OCI-LY1 (cell line): ENCODE results near the gene SEC22C.

Source experiments
- H2AFZ ChIP-seq: fragments of 200-600 bp; sonication (generic), shearing (Covaris generic); 2 replicates; pipeline ENCODE4 v1.6.0; 2014; ENCODE audit warnings: antibody characterized with exemption, mild to moderate bottlenecking, low read length
- H3F3A ChIP-seq: fragments of 200-600 bp; sonication (generic), shearing (Covaris generic); 2 replicates; pipeline ENCODE4 v1.6.0; 2014; ENCODE audit warnings: mild to moderate bottlenecking, antibody characterized with exemption, low read length, moderate library complexity; ENCODE audit not compliant: insufficient read depth
- H3K27ac ChIP-seq: fragments of 200-600 bp; sonication (generic); 2 replicates; pipeline ENCODE4 v1.5.1; 2014; ENCODE audit warnings: low read length, mixed run types, mild to moderate bottlenecking, low read depth; ENCODE audit not compliant: poor library complexity, severe bottlenecking
- H3K27me3 ChIP-seq: fragments of 200-600 bp; sonication (generic); 2 replicates; pipeline ENCODE4 v1.6.0; 2014; ENCODE audit warnings: antibody characterized with exemption, mild to moderate bottlenecking, low read length, moderate library complexity; ENCODE audit not compliant: insufficient read depth
- H3K36me3 ChIP-seq: fragments of 200-600 bp; sonication (generic); 2 replicates; pipeline ENCODE4 v1.6.1; 2014; ENCODE audit warnings: mild to moderate bottlenecking, antibody characterized with exemption, low read length, moderate library complexity, mixed read lengths; ENCODE audit not compliant: insufficient read depth
- H3K4me1 ChIP-seq: fragments of 200-600 bp; sonication (generic); 2 replicates; pipeline ENCODE4 v1.5.1; 2014; ENCODE audit warnings: mild to moderate bottlenecking, low read length, moderate library complexity; ENCODE audit not compliant: insufficient read depth, severe bottlenecking
- H3K4me2 ChIP-seq: fragments of 200-600 bp; sonication (generic), shearing (Covaris generic); 2 replicates; pipeline ENCODE4 v1.6.1; 2014; ENCODE audit warnings: low read length
- H3K4me3 ChIP-seq: fragments of 200-600 bp; sonication (generic); 2 replicates; pipeline ENCODE4 v1.5.1; 2014; ENCODE audit warnings: low read length, low read depth, mild to moderate bottlenecking, mixed read lengths; ENCODE audit not compliant: poor library complexity, severe bottlenecking
- H3K79me2 ChIP-seq: fragments of 200-600 bp; shearing (Covaris generic); 2 replicates; pipeline ENCODE4 v1.6.1; 2016; ENCODE audit warnings: mixed run types, low read length, mixed read lengths; ENCODE audit not compliant: insufficient read depth
- H3K9ac ChIP-seq: fragments of 200-600 bp; sonication (generic), shearing (Covaris generic); 2 replicates; pipeline ENCODE4 v1.6.1; 2014; ENCODE audit warnings: mild to moderate bottlenecking, low read length, mixed read lengths
- H3K9me2 ChIP-seq: fragments of 200-600 bp; sonication (generic), shearing (Covaris generic); 2 replicates; pipeline ENCODE4 v1.6.1; 2014; ENCODE audit warnings: low read depth, mild to moderate bottlenecking, low read length, mixed read lengths
- H3K9me3 ChIP-seq: fragments of 200-600 bp; shearing (Covaris generic); 2 replicates; pipeline ENCODE4 v1.6.1; 2014; ENCODE audit warnings: low read length, mixed read lengths
- H4K20me1 ChIP-seq: fragments of 200-600 bp; sonication (generic), shearing (Covaris generic); 2 replicates; pipeline ENCODE4 v1.6.0; 2016; ENCODE audit warnings: mild to moderate bottlenecking, low read length; ENCODE audit not compliant: insufficient read depth
- EZH2 ChIP-seq: fragments of 200-600 bp; sonication (generic), shearing (Covaris generic); IDR thresholded peaks from 2 replicates; pipeline ENCODE4 v1.8.0; 2017; ENCODE audit warnings: borderline replicate concordance, mixed run types, mild to moderate bottlenecking, antibody characterized with exemption, low read length, moderate library complexity, mixed read lengths
- TF ChIP-seq, protein P1 (sequence below): fragments of 200-600 bp; sonication (generic), shearing (Covaris generic); IDR thresholded peaks from 2 replicates; pipeline ENCODE4 v1.5.1; 2017; ENCODE audit warnings: mild to moderate bottlenecking, antibody characterized with exemption, low read length, moderate library complexity, mixed read lengths

SEC22C gene

GRCh38 chr3:42537350-42537749, 44.4 kb downstream of the SEC22C start:
- H2AFZ ChIP-seq, result no peak overlapping the region
- H3K9me3 ChIP-seq, result no peaks in the 10 kb centered on the region
- H3K27ac ChIP-seq, result no peak overlapping the region
- no peak overlapping the region for H3K4me2 ChIP-seq
- H3K4me1 ChIP-seq, result no peaks in the 10 kb centered on the region
- H3K9me2 ChIP-seq, result no peaks in the 10 kb centered on the region
- no peaks in the 10 kb centered on the region for H3K27me3 ChIP-seq
- no peaks in the 10 kb centered on the region for H4K20me1 ChIP-seq
- no peaks in the 10 kb centered on the region for H3K36me3 ChIP-seq
- no peaks in the 10 kb centered on the region for H3F3A ChIP-seq
- no peak overlapping the region for H3K4me3 ChIP-seq
- no peak overlapping the region for H3K9ac ChIP-seq
- TF ChIP-seq, protein P1, sequence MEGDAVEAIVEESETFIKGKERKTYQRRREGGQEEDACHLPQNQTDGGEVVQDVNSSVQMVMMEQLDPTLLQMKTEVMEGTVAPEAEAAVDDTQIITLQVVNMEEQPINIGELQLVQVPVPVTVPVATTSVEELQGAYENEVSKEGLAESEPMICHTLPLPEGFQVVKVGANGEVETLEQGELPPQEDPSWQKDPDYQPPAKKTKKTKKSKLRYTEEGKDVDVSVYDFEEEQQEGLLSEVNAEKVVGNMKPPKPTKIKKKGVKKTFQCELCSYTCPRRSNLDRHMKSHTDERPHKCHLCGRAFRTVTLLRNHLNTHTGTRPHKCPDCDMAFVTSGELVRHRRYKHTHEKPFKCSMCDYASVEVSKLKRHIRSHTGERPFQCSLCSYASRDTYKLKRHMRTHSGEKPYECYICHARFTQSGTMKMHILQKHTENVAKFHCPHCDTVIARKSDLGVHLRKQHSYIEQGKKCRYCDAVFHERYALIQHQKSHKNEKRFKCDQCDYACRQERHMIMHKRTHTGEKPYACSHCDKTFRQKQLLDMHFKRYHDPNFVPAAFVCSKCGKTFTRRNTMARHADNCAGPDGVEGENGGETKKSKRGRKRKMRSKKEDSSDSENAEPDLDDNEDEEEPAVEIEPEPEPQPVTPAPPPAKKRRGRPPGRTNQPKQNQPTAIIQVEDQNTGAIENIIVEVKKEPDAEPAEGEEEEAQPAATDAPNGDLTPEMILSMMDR, result no peak
- no peak for TF ChIP-seq EZH2
- no peaks in the 10 kb centered on the region for H3K79me2 ChIP-seq

DNA sequence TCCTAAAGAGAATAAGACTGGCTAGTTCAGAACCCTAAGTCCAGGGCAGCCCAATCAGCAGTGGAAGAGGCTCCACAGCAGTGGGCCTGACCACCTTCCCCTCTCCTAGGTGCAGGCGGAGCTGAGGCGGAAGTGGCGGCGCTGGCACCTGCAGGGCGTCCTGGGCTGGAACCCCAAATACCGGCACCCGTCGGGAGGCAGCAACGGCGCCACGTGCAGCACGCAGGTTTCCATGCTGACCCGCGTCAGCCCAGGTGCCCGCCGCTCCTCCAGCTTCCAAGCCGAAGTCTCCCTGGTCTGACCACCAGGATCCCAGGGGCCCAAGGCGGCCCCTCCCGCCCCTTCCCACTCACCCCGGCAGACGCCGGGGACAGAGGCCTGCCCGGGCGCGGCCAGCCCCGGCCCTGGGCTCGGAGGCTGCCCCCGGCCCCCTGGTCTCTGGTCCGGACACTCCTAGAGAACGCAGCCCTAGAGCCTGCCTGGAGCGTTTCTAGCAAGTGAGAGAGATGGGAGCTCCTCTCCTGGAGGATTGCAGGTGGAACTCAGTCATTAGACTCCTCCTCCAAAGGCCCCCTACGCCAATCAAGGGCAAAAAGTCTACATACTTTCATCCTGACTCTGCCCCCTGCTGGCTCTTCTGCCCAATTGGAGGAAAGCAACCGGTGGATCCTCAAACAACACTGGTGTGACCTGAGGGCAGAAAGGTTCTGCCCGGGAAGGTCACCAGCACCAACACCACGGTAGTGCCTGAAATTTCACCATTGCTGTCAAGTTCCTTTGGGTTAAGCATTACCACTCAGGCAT, 45.6 kb downstream of the SEC22C start:
- H3K4me2 ChIP-seq, result no peak overlapping the region
- H3K4me1 ChIP-seq, result no peaks in the 10 kb centered on the region
- no peaks in the 10 kb centered on the region for H4K20me1 ChIP-seq
- no peaks in the 10 kb centered on the region for H3F3A ChIP-seq
- TF ChIP-seq, protein P1, result peak; percentile 60
- TF ChIP-seq EZH2, result no peak
- no peaks in the 10 kb centered on the region for H3K79me2 ChIP-seq
- no peaks in the 10 kb centered on the region for H3K9me3 ChIP-seq
- H3K9ac ChIP-seq, result no peak overlapping the region
- no peaks in the 10 kb centered on the region for H3K36me3 ChIP-seq
- no peak overlapping the region for H2AFZ ChIP-seq
- no peaks in the 10 kb centered on the region for H3K9me2 ChIP-seq
- no peaks in the 10 kb centered on the region for H3K27me3 ChIP-seq
- H3K4me3 ChIP-seq, result no peak overlapping the region
- H3K27ac ChIP-seq, result no peak overlapping the region

DNA sequence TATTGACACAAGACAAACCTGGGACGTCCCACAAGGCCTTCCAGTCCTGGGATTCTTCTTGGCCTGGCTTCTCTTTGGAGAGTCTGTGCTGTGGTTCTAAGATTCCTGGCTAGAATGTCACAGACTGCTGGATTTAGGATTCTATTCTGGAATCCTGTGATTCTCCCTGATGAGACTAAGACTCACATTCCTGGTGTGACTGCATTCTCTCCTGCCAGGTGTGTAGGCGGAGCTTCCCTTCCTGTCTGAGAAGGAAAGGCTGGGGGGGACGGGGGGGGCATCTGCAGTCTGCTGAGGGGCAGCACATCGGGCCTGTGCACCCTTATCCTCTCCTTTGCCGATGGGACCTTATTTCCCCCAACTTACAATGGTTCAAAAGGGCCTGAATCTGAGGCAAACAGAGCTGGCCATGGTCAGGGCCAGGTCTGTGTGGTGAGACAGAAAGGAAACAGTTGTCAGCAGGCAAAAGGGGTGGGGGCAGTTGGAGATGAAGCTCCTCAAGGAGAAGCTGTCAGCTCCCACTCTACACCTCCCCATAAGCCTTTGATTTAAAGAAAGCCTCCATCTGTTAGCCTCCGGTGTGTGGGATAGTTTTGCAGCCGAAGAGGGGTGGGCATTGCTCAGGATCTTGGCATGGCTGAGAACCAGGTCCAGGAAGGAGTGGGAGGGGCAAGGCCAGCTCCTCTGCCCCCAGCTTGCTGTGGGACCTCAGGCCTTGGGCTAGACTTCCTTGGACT, 48.4 kb downstream of the SEC22C start:
- TF ChIP-seq, protein P1, result no peak
- H3K4me2 ChIP-seq, result no peak overlapping the region
- no peak overlapping the region for H3K27ac ChIP-seq
- H3K9me3 ChIP-seq, result no peaks in the 10 kb centered on the region
- no peaks in the 10 kb centered on the region for H3K36me3 ChIP-seq
- H3F3A ChIP-seq, result no peaks in the 10 kb centered on the region
- no peaks in the 10 kb centered on the region for H3K9me2 ChIP-seq
- H3K79me2 ChIP-seq, result no peaks in the 10 kb centered on the region
- no peaks in the 10 kb centered on the region for H4K20me1 ChIP-seq
- H3K4me3 ChIP-seq, result no peak overlapping the region
- H3K9ac ChIP-seq, result no peak overlapping the region
- no peak overlapping the region for H2AFZ ChIP-seq
- H3K27me3 ChIP-seq, result no peaks in the 10 kb centered on the region
- H3K4me1 ChIP-seq, result no peaks in the 10 kb centered on the region
